GM18909 (cell line): ENCODE data around the gene AKR1C3.
"Not testable (repeated sequence)": the region's sequence is repeated elsewhere in the genome, so short reads cannot be mapped to it uniquely, and the experiment has no call there.

ENCODE experiments used
- ATAC-seq: cut with Tn5 transposase; IDR thresholded peaks from one replicate; pipeline ENCODE4 v1.9.1; 2021; ENCODE audit warnings: mild to moderate bottlenecking; ENCODE audit not compliant: unreplicated experiment, poor library complexity

AKR1C3 gene

GRCh38 chr10:5081091-5081490 lies 13.1 kb upstream of the AKR1C3 start:
- no peak for ATAC-seq

GRCh38 chr10:5088703-5089261 lies 5.4 kb upstream of the AKR1C3 start:
- no peak for ATAC-seq

GRCh38 chr10:5089865-5090264 lies 4.3 kb upstream of the AKR1C3 start:
- no peak for ATAC-seq

- ATAC-seq: no peak
Measured at GRCh38 chr10:5090551-5090950, 3.7 kb upstream of the AKR1C3 start.

- ATAC-seq: no peak
Measured at GRCh38 chr10:5091196-5091595, 3.0 kb upstream of the AKR1C3 start.

GRCh38 chr10:5092375-5092774 lies 1.8 kb upstream of the AKR1C3 start:
- no peak for ATAC-seq

GRCh38 chr10:5092848-5093790 lies 1.1 kb upstream of the AKR1C3 start:
- no peak for ATAC-seq

GRCh38 chr10:5095687-5096086 lies 1.5 kb downstream of the AKR1C3 start:
- no peak for ATAC-seq

GRCh38 chr10:5096108-5096507 lies 1.9 kb downstream of the AKR1C3 start:
- no peak for ATAC-seq

GRCh38 chr10:5102479-5102878 lies 8.3 kb downstream of the AKR1C3 start:
- not testable (repeated sequence) for ATAC-seq

- ATAC-seq: no peak
Measured at GRCh38 chr10:5103481-5103880, 9.3 kb downstream of the AKR1C3 start.

- no peak for ATAC-seq
Measured at GRCh38 chr10:5105626-5106025, 11.4 kb downstream of the AKR1C3 start.

GRCh38 chr10:5106553-5106952 lies 12.3 kb downstream of the AKR1C3 start:
- no peak for ATAC-seq

GRCh38 chr10:5107860-5108526 lies 13.8 kb downstream of the AKR1C3 start:
- ATAC-seq: no peak

- ATAC-seq: no peak
Measured at GRCh38 chr10:5108658-5109416, 14.6 kb downstream of the AKR1C3 start.

- ATAC-seq: not testable (repeated sequence)
Measured at GRCh38 chr10:5109861-5110260, 15.6 kb downstream of the AKR1C3 start.

GRCh38 chr10:5116621-5117020 lies 22.4 kb downstream of the AKR1C3 start:
- ATAC-seq: no peak

GRCh38 chr10:5117026-5117425 lies 22.8 kb downstream of the AKR1C3 start:
- ATAC-seq: no peak

- ATAC-seq: not testable (repeated sequence)
Measured at GRCh38 chr10:5119997-5120396, 25.8 kb downstream of the AKR1C3 start.

GRCh38 chr10:5123886-5124285 lies 29.7 kb downstream of the AKR1C3 start:
- no peak for ATAC-seq
